ENCODE results near the gene PTPRK.

GRCh38 chr6:128351255-128351514, 169.2 kb downstream of the PTPRK start:
- no peak for TF ChIP-seq CTCF (IDR thresholded peaks at IDR 0.05 in 2 of 3, conservative IDR thresholded peaks at IDR 0.05 in 1 of 3; ENCODE audit: control insufficient read depth in 2 of 3, extremely low read depth in 1 of 3, insufficient read depth in 1 of 3, low read depth in 3 of 3, low read length in 3 of 3)
- no peak for TF ChIP-seq POLR2AphosphoS5 (IDR thresholded peaks at IDR 0.05; ENCODE audit: low read length)
- no peak for TF ChIP-seq RFX5 (IDR thresholded peaks at IDR 0.05; ENCODE audit: low read depth, low read length)

All from GM12878 (cell line).